Ascending aorta (tissue), 2 donors: ENCODE results near the gene KLHL25. TPM values are rescaled to one million over a fixed set of nuclear protein-coding genes. Genes with fewer than 3 reads are reported as not detected.
A peak's percentile ranks its signal among the peaks of the same experiment; 100 is the strongest.

Experiments
- DNase-seq, 2 donors: peaks; one replicate each; pipeline ENCODE4 v3.0.0-alpha.2; 2019; ENCODE audit warnings: low spot score in 2 of 2
- H3K27ac ChIP-seq, 2 donors: fragments of 200-600 bp; sonication (generic); one replicate each; pipeline ENCODE4 v1.5.1; 2016 to 2017; ENCODE audit warnings: mild to moderate bottlenecking in 1 of 2
- H3K27me3 ChIP-seq: fragments of 200-600 bp; sonication (generic); one replicate; pipeline ENCODE4 v1.5.1; 2017
- H3K36me3 ChIP-seq, 2 donors: fragments of 200-600 bp; sonication (generic); one replicate each; pipeline ENCODE4 v1.5.1; 2016
- H3K4me1 ChIP-seq, 2 donors: fragments of 200-600 bp; sonication (generic); one replicate each; pipeline ENCODE4 v1.5.1; 2016 to 2017; ENCODE audit warnings: mild to moderate bottlenecking in 1 of 2
- H3K4me3 ChIP-seq, 2 donors: fragments of 200-600 bp; sonication (generic); one replicate each; pipeline ENCODE4 v1.5.1; 2016 to 2017; ENCODE audit warnings: mild to moderate bottlenecking in 1 of 2
- H3K9me3 ChIP-seq, 2 donors: fragments of 200-600 bp; sonication (generic); one replicate each; pipeline ENCODE4 v1.5.1; 2016
- CTCF ChIP-seq, 3 experiments: fragments of 200-600 bp in 2 of 3; fragments of 450-650 bp in 1 of 3; sonication (generic) in 2 of 3; IDR thresholded peaks; one replicate each; pipeline ENCODE4 v1.5.1; 2016 to 2019; ENCODE audit warnings: antibody characterized with exemption in 3 of 3, mild to moderate bottlenecking in 1 of 3, moderate library complexity in 1 of 3
- intact Hi-C: fragments of 100-400 bp; cut with DNase I; formaldehyde crosslinking; loops from one replicate; pipeline ENCODE4 v1.15.1; 2023
- total RNA-seq: library from RNA; depleted of rRNA; stranded (reverse); fragments of >200 nt; gene quantifications from one replicate; pipeline ENCODE4 v1.1.0, GENCODE V29; 2016

KLHL25 gene
- total RNA-seq, 1 donor from 2014 or later = 12.6 TPM

DNA sequence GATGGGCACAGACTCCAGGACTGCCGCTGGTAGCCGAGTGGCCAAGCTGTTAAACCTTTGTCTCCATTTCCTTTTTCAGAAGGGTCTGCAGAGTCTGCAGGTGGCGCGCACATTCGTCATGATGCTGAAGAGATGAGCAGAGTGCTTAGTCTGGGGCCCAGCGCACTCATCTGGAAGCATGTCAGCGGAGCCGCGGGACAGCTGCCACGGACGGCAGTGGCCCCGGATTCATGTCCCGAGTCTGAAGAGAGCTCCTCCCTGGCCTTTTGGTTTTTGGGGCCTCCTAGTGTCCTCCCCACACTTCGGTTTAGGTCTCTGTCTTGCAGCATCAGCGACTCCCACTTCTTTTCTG is 42.6 kb downstream of the KLHL25 start:
- intact Hi-C loops = no loop called here
- H3K36me3 ChIP-seq = peaks cover 16 to 21% of the 10 kb centered on the region in 2 donors
- H3K4me1 ChIP-seq = peaks cover 6 to 27% of the 10 kb centered on the region in 2 donors
- peak in 1 of 2 donors; percentile 58 for DNase-seq
- no peak overlapping the region for H3K4me3 ChIP-seq
- no peak overlapping the region for H3K27ac ChIP-seq
- H3K27me3 ChIP-seq = no peaks in the 10 kb centered on the region
- no peaks in the 10 kb centered on the region for H3K9me3 ChIP-seq
- no peak for TF ChIP-seq CTCF (IDR thresholded peaks at IDR 0.05)

DNA sequence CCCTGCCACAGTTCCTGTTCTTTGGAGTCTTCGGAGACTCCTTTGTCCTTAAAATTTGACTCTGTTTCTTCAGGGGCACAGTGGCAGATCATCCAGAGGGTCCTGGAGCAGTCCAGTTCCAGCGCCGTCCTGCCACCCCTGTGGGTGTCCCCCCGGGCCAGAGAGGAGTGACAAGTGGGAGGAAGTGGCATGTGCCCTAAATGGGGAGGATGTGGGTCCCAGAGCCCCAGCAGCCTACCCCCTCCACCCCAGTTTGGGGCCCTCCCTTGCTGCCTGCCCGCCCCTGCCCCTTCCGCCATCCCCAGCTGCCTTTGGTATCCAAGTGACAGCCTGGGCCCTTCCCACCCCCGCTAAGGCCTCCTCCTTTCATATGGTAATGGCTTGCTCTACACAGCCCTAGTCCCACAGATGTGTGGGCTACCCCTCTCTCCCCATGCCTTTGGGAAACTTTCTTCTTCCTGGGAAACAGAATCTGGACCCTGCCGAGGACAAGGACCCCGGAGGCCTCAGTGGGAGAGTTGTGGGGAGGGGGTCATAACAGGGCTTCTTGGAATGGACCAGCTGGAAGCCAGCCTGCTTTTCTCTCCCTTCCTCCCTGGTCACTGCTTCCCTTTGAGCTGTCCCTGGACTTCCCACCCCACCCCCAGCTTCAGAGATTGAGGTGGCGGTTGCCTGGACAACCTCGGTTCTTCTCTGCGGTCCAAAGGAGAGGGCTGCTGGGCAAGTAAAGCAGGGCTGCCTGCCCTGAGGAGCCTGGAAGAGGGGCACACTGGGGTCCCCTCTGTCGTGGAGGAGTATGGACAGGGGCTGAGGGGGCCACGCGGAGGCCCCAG is 43.2 kb downstream of the KLHL25 start:
- H3K27ac ChIP-seq = peak overlapping the region; percentile 67 to 81
- peaks cover 6 to 27% of the 10 kb centered on the region in 2 donors for H3K4me1 ChIP-seq
- H3K9me3 ChIP-seq = no peaks in the 10 kb centered on the region
- peaks cover 22 to 27% of the 10 kb centered on the region in 2 donors for H3K36me3 ChIP-seq
- no peak overlapping the region for H3K4me3 ChIP-seq
- intact Hi-C loops = no loop called here
- peak in 1 of 2 donors; percentile 56 for DNase-seq
- TF ChIP-seq CTCF (IDR thresholded peaks at IDR 0.05) = no peak
- H3K27me3 ChIP-seq = no peaks in the 10 kb centered on the region

DNA sequence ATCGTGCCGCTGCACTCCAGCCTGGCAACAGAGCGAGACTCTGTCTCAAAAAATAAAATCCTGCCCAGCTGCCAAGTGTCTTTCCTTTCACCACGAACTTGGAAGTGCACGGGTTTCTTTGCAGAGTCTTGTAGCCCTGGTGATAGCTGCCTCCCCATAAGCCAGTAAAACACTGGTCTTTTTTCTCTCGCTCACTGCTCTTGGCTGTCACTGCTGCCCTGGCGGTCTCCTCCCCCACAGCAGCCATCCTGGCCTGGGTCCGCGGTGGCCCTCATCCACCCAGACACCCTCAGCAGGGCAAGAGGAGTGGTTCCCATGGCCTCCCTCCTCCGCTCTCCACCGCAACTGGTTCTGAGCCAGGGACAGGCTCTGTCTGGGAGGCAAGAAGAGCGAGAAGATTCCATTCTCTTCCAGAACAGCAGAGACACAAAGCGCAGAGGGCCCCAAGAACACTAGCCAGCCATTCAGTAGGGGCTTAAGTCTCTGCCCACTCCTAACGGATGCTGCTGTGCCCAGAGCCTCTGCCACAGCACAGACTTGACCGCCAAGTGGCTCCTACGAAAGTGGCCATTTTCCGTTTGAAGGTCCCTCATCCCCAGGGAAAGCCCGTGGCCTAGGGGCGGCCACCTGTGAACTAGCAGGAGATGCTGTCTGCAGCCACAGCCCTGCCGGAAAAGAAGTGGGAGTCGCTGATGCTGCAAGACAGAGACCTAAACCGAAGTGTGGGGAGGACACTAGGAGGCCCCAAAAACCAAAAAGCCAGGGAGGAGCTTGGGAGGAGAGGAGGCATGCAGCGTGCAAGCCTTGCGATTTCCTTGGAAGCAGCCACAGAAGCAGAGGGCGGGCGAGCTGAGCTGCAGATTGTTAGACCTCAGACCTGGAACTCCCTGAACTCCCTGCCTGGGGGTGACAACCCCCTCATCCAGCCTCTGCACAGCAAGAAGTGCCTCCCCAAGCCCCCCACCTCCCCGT is 44.1 kb downstream of the KLHL25 start:
- peak overlapping the region; percentile 19 to 51 for H3K4me3 ChIP-seq
- peaks cover 6 to 27% of the 10 kb centered on the region in 2 donors for H3K4me1 ChIP-seq
- H3K36me3 ChIP-seq = peaks cover 31 to 36% of the 10 kb centered on the region in 2 donors
- TF ChIP-seq CTCF (IDR thresholded peaks at IDR 0.05) = peak in 2 of 3 experiments; percentile 11 to 12
- intact Hi-C loops = no loop called here
- no peaks in the 10 kb centered on the region for H3K9me3 ChIP-seq
- peak in 1 of 2 donors; percentile 79 for DNase-seq
- H3K27me3 ChIP-seq = no peaks in the 10 kb centered on the region
- H3K27ac ChIP-seq = peak overlapping the region; percentile 67 to 81

- H3K4me3 ChIP-seq = peak overlapping the region; percentile 19 to 51
- intact Hi-C loops = no loop called here
- H3K4me1 ChIP-seq = peaks cover 6 to 24% of the 10 kb centered on the region in 2 donors
Observed at GRCh38 chr15:85749261-85750151, 45.2 kb downstream of the KLHL25 start.

More at GRCh38 chr15:85749261-85750151, 45.2 kb downstream of the KLHL25 start:
- no peaks in the 10 kb centered on the region for H3K27me3 ChIP-seq
- no peak for TF ChIP-seq CTCF (IDR thresholded peaks at IDR 0.05)
- H3K9me3 ChIP-seq = no peaks in the 10 kb centered on the region
- peaks cover 41 to 47% of the 10 kb centered on the region in 2 donors for H3K36me3 ChIP-seq
- DNase-seq = peak in 1 of 2 donors; percentile 66
- peak overlapping the region; percentile 67 to 81 for H3K27ac ChIP-seq
